GM21619 (cell line): ENCODE data around the gene MGAT2.
A peak's percentile ranks its signal among the peaks of the same experiment; 100 is the strongest.
"Not testable (repeated sequence)": the region's sequence is repeated elsewhere in the genome, so short reads cannot be mapped to it uniquely, and the experiment has no call there.

ENCODE experiments used
- ATAC-seq: cut with Tn5 transposase; IDR thresholded peaks from one replicate; pipeline ENCODE4 v1.9.1; 2021; ENCODE audit not compliant: unreplicated experiment

Gene MGAT2

DNA sequence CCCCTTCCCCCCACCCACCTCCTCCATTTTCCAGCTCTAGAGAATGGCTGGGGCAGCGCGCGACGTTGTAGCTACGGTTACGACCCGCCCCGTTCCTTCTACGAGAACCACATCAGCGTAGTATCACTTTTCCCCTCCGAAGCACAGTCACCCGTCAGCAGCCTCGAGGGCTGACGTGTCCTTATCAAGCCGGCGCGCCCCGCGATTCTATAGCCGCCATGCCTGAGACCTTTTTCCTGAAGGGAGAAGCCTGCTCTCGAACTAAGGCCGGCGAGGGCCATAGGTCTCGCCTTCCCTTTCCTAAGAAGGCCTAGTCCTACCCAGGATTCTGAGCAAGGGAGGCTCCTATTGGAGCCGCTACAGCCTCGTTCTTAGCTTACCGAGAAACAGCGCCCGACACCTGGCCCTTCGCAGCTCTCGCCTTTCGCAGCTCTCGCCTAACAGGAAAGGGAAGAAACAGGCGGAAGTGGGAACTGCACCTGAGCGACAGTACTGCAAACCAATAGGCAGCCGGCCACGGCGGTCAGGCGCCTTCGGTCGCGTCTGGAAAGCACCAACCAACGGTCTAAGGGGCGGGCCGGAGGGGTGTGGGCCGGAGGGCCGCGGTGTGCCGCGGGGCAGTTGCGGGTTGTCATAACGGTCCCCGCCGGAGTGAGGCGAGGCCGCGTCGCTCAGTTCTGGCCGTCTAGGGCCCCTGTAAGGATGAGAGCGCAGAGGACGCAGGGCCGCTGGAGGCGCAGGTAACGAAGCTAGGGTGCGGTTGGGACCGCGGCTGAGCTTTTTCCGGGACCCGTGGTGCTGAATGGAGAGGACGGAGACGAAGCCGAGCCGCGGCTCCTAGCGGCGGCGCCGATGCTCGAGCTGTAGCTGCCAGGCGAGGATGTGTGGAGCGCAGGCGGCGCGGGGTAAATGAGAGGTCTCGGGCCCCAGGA, at the start of gene MGAT2, which contains the start of gene RPL36AL:
TSS of gene MGAT2 (plus strand) at position 618 of the 932 bp plus-strand sequence. CDS start 470 bp downstream, outside the sequence.
TSS of gene RPL36AL (minus strand) at position 445 of the 932 bp plus-strand sequence. CDS start 1,522 bp downstream, outside the sequence.
- peak; percentile 94 for ATAC-seq

DNA sequence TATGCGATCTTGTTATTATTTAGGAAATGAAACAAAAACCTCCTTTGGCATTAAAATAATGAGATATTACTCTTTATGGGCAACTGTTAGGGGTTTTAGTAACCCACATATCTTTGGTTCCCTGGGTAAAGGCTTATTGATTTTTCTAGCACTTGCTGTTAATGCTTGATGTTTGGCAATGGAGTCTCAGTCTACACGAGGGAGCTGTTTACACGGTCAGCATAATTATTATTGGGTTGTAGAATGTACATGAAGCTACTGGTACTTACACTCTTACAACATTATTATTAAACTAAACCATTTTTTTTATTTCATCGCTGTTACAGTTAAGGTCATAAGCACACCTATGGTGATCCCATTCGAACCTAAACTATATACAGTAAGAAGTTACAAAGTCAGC, 46.6 kb upstream of the MGAT2 start:
- ATAC-seq, result no peak

DNA sequence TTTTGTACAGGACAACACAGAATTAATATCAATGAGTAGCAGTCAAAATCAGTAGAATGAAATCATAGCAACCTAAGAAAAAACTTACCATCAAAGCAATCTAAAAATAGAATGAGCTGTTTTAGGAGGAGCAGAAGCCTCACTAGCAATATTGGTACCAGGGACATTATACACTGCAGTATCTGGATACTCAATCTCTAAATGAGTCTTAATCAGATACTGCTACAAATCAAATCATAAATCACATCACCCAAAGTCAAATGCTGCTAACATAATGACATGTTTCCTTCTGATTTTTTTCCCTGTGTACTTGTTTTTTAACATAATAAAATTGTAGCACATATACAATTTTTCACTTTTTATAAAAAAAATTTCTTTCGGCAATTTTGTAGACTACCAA, 42.5 kb upstream of the MGAT2 start:
- ATAC-seq, result no peak

DNA sequence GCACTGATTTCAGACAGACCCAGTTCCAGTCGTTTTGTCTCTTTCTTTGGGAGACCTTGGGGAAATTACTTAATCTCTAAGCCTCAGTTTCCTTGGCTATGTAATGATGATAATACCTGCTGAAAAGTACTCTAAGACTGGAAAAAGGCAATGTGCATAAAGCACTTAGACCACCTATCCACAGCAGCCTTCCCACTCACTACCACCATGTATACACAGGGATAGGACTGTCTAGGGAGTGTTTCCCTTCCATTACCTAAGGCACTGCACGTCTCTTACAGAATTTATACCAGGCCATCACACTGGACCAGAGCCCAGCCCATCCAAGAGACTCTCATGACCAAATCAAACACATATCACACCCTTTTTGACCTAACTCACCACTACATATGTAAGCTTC, 40.8 kb upstream of the MGAT2 start:
- no peak for ATAC-seq

DNA sequence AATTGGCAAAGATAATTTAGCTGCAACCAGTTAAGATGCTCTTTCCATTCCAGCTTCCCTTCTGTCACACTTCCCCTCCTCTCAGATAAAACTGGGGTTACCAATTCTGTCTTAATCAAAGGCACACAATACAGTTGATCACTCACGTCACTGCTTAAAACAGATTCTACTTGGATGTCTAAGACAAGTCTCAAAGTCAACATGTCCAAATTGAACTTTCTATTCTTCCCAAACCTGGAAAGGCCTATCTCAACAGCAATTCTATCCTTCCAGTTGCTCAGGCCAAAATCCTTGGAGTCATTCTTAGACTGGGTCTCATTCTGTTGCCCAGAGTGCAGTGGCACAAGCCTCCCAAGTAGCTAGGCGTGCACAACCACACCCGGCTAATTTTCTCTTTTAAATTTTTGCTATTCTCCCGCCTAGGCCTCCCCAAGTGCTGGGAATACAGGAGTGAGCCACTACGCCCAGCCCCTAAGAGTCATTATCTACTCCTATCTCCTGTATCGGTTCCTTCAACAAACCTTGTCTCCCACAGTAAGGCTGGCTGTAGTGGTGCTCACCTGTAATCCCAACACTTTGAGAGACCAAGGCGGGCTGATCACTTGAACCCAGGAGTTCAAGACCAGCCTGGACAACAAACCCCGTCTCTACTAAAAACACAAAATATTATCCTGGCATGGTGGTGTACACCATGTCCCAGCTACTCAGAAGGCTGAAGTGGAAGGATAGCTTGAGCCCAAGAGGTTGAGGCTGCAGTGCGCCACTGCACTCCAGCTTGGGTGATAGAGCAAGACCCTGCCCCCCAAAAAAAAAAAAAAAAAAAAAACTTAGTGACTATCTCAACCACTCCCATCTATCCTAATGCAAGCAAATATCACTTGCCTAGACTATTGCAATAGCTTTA, 39.1 kb upstream of the MGAT2 start:
- ATAC-seq, result no peak

DNA sequence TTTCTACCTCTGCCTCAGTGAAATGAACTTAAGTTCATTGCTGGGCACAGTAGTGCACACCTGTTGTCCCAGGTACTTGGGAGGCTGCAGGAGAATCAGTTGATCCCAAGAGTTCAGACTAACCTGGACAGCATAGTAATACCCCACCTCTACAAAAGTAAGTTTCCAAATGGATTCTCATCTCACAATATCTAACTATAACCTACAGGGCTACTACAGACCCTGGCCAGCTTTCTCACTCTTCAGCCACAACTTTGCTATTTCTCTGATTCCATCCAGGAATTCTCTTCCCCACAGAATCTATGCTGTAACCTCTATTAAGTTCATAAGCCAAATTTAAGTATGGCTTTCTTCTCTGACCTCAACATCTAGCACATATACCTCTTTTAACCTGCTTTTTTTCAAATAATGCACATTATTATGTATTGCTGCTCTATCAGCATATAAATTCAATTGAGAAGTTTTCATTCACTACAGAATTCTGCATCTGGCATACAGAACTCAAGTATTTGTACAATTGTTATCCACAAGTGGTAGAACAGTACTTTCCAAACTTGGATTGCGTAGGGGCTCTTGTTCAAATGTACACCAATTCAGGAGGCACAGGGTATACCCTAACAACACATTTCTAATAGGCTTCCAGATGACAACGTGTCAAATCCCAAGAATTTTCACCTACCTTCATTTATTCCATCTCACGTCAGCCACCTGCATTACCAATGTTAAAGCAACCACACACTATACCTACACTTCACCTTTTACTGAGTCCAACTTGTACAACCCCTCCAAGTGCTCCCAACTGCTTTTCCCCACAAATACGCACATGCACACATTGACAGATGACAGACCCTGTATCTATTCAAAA, 38.3 kb upstream of the MGAT2 start:
- no peak for ATAC-seq

DNA sequence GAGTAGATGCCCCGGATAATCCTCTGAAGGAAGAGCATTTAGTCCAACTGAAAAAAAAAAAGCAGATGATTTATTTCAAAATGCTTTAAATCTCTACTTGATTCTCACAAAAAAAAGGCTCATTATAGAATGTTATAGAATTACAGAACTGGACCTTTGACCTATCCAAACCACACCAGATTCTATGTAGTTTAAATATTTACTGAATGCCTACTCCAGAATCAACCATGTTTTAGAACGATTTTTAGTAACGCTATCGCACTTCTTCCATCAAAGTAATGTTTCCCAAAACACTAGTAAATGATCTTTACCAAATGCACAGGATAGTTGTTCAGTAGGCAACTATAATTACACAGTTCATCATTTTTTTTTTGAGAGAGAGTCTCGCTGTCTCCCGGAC, 37.0 kb upstream of the MGAT2 start:
- ATAC-seq, result no peak

DNA sequence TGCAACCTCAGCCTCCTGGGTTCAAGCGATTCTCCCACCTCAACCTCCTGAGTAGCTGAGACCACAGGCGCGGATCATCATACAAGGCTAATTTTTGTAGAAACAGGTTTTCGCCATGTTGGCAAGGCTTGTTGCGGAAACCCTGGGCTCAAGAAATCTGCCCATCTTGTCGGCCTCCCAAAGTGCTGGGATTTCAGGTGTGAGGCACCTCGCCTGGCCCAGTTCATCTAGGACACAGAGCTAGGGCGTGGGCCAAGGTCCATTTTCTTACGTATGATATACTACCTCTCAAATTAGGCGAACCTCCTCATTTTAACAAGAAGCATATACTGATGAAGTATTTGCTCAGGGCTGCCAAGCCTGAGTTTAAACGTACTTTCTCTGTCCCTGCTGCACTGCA, 36.5 kb upstream of the MGAT2 start:
- no peak for ATAC-seq

DNA sequence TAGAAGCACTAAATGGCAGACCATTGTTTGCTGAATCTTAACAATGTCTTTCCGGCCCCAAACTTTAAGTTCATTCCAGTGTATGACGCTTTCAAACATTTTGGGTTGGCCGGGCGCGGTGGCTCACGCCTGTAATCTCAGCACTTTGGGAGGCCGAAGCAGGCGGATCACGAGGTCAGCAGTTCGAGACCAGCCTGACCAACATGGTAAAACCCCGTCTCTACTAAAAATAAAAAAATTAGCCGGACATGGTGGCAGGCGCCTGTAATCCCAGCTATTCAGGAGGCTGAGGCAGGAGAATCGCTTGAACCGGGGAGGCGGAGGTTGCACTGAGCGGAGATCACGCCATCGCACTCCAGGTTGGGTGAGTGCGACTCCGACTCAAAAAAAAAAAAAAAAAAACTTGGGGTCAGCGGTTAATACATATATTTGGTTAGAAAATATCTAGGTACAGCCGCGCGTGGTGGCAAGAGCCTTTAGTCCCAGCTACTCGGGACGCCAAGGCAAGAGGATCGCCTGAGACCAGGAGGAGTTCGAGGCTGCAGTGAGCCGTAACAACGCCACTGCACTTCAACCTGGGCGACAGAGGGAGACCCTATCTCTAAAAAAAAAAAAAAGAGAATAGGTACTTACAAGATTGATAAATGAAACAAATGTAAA, 35.5 kb upstream of the MGAT2 start:
- ATAC-seq, result not testable (repeated sequence)

DNA sequence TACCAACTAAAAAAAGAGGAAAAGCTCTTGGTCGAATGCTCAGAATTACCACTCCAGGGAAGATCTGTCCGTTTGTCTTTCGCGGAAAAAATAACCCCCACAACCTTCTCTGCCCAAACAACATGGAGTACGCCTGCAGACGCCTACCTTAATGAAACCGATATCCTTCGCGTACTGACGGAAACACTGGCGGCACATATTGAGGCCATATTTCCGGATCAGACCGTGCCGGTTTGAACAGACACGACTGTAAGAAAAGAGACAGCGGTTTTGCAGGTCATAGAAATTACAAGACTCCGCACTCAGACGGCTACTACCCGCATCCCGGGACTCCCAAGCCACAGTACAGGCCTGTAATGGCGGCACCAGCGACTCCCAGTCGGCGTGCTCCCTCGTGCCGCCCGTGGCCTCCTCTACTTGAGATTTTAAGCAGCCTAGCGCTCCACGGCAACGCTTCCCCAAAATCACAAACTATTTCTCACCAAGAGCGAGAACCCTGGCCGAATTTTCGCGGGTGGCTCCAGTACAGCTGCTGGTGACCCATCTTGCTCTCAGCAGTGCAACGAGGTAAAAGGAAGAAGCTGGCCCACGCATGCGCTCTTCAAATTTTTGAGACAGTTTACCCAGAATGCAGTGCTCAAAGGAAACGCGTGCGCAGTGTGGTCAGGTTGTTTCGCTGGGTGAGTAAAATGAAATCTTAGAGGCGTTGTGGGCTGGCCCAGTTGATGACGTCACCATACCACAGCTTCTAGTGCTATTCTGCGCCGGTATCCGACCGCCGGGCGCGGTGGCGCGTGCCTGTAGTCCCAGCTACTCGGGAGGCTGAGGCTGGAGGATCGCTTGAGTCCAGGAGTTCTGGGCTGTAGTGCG, 34.6 kb upstream of the MGAT2 start, which contains the start of gene RPS29:
TSS of gene RPS29 (minus strand) at position 578 of the 870 bp plus-strand sequence. CDS start at position 544, 34 bp downstream.
- peak; percentile 87 for ATAC-seq

DNA sequence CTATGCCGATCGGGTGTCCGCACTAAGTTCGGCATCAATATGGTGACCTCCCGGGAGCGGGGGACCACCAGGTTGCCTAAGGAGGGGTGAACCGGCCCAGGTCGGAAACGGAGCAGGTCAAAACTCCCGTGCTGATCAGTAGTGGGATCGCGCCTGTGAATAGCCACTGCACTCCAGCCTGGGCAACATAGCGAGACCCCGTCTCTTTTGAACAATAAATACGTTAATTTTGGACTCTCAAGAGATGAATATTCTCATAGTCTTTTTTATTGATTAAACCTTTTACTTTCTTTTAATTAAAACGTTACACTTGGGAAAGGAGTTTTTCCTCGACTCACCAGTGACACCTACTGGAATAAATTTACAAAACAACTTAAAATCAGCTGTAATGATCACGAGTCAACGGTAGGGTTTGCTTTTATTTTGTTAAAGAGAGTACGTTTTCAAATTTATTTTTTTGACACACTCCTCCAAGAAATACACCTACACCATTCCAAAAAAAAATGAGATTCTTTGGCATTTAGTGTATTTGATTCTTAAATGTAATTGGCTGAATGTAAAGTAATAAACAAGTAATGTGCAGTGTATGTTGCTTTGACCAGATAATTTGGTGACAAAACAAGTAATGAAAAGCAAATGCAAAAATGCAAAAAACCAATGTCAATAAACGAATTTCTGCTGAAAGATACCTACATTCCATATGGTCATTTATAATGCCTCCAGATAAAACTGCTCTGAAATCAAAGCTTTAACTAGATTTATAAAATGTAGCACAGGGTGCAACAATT, 33.7 kb upstream of the MGAT2 start:
- peak; percentile 26 for ATAC-seq

DNA sequence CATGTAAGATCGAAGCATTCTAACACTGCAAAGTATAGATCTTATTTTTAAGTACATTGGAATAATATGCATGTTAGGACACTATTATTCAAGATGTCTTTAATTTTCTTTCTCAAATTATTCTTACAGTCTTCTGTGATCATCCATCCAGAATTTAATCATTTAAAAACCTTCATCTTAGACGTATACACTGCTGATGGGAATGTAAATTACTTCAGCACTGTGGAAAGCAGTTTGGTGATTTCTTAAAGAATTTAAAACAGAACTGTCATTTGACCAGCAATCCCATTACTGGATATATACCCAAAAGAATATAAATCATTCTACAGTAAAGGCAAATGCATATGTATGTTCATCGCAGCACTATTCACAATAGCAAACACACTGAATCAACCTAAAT, 31.2 kb upstream of the MGAT2 start:
- no peak for ATAC-seq

DNA sequence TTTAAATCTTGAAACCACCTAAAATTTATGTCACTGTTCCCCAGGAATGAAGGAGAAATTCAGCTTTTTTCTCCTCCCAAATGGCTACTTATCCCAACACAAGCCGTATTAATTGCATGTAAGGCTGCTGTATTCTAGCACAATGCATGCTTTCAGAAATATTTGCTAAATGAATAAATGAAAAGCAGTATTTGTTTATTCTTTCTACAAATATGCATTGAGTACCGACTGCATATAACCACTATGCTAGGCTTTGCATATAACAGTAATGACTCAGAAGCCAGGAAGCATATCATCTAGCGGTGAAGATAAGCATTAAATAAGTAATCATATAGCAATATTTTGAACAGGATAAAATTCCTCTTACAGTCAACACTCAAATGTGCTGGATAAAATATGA, 27.6 kb upstream of the MGAT2 start:
- ATAC-seq, result no peak

DNA sequence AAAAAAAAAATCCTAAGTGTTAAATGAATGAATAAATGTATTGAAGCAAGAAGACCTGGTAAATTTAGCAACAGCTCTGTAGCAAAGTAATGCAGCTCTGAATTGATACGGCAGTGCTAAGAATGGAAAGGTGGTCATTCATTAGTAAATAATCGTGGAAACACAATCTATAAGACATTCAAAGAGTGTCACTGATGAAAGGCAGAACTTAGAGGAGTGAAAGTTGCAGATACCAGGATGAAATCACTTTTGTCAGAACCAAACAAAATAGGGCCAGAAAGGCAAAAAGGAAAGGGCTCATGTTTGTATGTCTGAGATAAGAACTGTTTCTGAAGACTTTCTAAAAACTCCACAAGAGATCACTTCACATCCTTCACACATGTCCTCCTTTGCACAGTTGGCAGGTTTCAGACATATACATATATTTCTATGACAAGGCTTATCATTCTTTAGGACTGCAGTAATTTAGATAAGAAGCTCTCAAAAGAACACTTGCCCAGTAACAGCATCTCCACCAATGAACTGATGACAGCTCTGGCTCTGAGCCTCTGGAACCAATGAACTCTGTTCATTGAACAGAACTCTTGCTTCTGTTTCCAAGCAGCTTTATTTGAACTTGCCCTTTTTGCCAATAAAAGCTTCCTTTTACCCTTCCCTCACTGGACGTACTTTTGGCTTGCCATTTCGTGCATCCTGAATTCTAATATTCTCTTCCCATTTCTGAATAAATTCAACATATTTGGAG, 26.1 kb upstream of the MGAT2 start:
- ATAC-seq, result no peak

DNA sequence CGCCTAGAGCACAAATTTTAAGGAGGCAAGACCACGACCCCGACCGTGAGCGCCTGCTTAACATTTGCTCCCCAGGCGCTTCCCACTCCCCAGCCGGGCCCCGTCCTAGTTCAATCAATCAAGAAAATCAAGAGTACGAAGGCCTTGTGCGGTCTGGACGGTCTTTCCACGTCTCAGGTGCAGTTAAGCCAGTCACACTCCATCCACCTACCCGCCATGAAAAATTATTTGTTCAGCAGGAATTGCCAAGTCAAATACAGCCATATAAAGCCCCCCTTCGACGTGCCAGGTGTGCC, 22.5 kb upstream of the MGAT2 start:
- no peak for ATAC-seq

DNA sequence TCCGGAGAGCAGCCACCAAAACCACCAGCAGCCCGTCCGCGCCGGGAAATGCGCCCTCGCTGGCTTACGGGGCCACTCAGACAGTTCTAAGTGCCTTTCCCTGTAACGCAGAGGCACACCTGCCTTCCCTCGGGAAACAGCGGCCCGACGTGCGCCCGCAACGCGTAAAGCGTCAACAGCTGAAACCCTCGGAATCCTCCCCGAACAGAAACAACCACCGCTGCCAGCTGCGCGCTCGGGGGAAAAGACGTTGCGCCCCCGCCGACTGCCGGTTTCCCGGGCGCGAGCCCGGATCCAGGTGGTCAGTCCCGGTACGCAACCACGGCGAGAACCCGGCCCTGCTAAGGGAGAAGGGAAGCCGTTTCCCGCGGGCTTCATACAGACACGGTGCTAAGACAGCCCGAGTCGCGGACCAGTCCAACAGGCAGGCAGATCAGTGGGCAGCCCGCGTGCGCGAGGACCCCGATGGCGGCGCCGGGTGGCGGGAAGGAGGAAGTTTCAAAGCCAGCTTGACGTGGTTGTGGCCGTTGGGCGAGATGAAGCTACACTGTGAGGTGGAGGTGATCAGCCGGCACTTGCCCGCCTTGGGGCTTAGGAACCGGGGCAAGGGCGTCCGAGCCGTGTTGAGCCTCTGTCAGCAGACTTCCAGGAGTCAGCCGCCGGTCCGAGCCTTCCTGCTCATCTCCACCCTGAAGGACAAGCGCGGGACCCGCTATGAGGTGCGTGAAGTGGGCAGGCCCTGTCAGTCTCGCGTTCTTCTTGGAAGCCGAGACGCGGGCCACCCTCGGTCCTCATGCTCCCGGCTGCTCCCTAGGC, 21.9 kb upstream of the MGAT2 start, which contains the start of gene LRR1:
TSS of gene LRR1 (plus strand) at position 456 of the 816 bp plus-strand sequence. CDS start at position 537, 81 bp downstream.
- peak; percentile 44 for ATAC-seq

DNA sequence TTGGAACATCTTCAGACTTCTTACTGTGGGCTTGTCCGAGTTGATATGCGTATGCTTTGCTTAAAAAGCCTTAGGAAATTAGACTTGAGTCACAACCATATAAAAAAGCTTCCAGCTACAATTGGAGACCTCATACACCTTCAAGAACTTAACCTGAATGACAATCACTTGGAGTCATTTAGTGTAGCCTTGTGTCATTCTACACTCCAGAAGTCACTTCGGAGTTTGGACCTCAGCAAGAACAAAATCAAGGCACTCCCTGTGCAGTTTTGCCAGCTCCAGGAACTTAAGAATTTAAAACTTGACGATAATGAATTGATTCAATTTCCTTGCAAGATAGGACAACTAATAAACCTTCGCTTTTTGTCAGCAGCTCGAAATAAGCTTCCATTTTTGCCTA, 13.0 kb upstream of the MGAT2 start:
- ATAC-seq, result no peak
